Peyer's patch (tissue), 4 donors: ENCODE measurements around the gene PFKFB3.
A peak's percentile ranks its signal among the peaks of the same experiment; 100 is the strongest.

Experiments
- CTCF ChIP-seq, 6 experiments: fragments of 450-650 bp in 4 of 6; fragments of 200-600 bp in 2 of 6; sonication (generic) in 1 of 6; IDR thresholded peaks; one replicate each; pipeline ENCODE4 v1.5.1; 2017 to 2019; ENCODE audit warnings: antibody characterized with exemption in 6 of 6, mild to moderate bottlenecking in 3 of 6, moderate library complexity in 1 of 6
- POLR2A ChIP-seq, 2 donors: fragments of 450-650 bp; IDR thresholded peaks; one replicate each; pipeline ENCODE4 v1.5.1; 2017; ENCODE audit warnings: antibody characterized with exemption in 2 of 2, mild to moderate bottlenecking in 2 of 2, moderate library complexity in 2 of 2

DNA sequence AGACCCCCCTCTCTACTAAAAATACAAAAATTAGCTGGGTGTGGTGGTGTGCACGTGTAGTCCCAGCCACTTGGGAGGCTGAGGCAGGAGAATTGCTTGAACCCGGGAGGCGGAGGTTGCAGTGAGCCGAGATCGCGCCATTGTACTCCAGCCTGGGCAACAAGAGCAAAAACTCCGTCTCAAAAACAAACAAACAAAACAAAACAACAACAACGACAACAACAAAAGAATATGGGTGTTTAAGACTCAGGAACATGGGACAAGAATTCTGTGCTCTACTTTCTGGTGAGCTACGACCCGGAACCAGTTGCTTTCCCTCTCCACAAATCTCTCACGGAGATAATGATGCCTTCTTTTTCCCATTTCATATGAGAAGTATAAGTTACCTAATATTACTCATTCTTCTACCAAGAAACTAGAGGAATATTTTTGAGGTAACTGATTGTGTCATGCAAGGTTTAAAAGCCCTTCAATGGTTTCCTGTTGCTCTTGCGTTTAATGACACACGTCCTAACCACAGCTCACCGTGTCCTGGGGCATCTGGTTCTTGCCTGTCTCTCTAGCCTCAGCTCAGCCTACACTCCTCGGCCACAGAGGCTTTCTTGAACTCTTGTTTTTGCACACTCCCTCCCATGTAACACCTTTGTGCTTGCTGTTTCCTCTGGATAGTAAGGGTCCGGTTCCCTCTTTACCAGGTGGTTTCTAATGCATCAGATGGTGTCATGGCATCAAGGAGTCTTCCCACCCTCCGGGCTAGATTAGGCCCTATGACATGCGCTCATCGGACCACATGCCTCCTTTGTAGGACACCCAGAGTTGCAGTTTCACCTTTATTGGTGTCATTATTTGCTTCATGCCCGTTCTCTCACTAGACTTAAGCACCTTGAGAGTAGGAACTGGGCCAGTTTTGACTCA, 67.5 kb downstream of the PFKFB3 start:
- TF ChIP-seq CTCF (IDR thresholded peaks at IDR 0.05) (no peak), POLR2A (IDR thresholded peaks at IDR 0.05) (peak in 1 of 2 donors; percentile 27)
